ENCODE data around the gene UQCRC1. TPM values are rescaled to one million over a fixed set of nuclear protein-coding genes. Genes with fewer than 3 reads are reported as not detected.

UQCRC1 gene
- total RNA-seq, 1 donor from 2014 or later: 288 TPM

DNA sequence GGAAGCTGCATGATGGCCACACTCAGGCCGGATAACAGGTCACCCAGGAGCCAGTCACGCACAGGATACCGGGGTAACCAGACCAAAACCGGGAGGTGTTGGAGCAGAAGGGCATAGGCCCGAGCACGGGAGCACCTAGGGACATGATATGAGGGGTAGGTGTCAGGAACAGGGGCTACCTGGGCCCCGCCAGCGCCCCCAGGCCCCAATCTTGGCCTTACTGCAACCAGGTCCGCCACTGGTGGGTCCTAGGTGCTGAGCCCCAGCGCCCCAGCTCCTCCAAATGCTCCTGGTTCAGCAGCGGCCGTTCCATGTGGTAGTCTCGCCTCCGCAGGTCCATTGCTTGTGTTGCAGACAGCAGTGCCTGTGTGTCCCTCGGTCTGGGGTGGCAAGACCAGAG is 23.8 kb upstream of the UQCRC1 start:
- no peak for DNase-seq

DNA sequence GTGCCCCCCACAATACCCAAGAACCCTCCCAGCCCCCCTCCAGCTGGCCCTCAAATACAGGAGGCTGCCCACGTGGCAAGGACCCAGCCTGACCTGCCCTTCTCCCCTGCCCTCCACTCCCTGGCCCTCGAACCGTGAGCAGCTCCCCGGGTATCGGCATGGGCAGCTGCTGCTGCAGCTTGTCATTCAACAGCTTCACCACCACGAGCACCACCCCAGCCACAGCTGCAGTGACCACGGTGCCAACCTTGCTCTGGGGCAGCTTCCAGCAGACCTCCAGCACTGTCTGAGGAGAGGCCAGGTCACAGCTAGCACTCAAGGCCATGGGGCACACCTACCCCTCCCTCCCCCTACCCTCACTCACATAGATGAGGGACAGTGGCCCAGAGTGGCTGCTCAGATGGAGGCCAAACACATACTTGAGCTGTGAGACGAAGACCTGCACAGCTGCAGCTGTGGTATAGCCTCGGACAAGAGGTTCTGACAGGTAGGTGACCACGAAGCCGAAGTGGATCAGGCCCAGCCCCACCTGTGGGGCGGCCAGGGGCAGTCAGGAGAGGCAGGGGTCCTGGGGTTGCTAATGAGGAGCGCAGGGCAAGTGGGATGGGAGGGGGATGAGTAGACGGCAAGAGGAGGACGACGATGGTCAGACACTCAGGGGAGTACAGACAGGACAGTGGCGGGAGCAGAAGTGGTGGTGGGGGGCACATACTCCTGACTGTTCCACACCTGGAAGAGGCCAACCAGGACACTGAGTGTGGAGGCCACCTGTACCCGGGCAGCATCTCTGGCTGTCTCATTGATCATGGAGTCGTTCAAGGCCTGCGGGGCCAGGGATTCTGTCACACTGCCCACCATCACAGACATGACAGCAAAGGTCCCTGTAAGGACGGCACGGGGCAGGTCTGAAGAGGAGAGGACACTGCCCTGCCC is 22.3 kb upstream of the UQCRC1 start:
- DNase-seq: no peak

DNA sequence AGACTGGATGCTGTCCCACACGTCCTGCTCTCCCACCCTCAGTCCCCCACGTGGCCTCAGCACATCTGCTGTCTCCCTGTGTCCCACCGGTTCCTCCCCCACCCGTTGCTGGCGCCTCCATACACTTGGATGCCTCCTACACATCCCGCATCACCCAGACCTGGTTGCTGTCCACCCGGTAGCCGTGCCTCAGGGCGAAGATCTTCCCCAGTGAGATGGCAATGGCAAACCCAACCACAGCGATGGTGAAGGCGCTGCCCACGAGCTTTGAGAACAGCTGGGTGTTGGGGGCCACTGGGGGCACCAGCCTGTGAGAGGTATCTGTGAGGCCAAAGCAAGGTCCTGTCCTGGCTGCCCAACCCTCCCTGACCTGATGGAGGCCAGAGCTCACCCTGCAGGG is 21.4 kb upstream of the UQCRC1 start:
- DNase-seq: no peak

DNA sequence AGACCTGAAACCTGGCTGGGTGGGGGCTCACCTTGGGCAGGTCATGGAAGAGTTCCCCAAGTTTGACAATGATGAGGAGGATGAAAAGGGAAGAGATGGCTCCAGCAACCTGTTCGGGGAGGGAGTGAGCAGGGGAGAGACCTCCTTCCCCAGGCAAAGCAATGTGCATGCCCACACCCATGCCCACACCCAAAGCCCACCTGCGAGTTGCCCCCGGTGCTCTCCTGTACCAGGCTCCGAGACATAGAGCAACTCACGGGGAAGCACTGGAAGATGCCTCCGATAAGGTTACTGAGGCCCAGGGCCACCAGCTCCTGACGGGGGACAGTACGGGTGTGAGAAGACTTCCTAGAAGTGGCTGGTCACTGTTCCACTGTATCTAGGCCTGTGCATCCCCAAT is 21.0 kb upstream of the UQCRC1 start:
- no peak for DNase-seq

DNA sequence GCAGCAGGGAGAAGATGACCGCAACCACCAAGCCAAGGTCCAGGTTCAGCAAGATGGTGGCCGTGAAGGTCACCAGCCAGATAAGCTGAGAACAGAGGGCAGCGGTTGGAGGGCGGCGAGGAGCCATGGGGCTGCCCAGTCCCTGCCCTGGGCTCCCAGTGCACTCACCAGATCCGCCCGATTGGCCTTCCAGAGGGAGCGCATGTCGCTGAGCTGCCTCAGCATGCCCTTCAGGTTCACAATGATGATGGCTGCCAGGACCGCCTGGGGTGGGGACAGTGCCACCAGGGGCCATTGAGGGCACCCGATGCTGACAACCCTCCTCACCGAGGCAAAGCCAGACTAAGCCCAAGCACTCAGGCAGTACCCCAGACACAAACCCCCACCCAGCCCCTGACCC is 20.4 kb upstream of the UQCRC1 start:
- no peak for DNase-seq

DNA sequence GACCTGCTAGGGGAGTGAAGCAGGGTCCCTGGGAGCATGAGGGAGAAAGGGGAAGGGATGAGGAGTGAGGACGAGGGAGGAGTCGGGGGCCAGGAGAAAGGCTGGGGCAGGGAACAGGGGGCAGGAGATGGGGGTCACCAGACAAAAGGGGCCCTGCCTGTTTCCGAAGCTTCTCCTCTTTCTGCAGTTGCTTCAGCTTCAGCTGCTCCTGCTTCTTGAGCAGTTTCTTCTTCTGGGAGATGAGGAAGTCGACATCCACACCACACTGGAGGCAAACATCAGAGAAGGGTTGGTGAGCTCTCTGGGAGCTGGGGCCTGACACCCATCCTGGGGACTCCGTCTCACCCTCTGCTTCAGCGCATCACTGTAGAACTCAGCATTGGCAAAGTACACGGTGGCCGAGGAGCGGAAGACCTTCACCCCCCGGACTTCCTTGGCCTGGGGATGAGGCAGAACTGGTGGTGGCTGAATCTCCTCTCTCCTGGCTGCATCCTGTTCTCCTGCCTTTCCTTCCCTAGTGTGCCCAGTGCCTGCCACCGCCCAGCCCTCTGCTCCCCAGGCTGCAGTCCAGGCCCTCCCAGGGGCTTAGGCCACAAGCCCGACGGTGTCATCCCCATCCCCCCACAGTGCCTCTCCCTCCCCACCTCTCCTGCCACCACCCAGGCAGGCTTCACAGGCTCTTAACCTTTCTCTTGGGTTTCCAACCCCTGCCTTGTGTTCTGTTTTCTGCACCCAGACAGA is 19.0 kb upstream of the UQCRC1 start:
- DNase-seq: no peak

DNA sequence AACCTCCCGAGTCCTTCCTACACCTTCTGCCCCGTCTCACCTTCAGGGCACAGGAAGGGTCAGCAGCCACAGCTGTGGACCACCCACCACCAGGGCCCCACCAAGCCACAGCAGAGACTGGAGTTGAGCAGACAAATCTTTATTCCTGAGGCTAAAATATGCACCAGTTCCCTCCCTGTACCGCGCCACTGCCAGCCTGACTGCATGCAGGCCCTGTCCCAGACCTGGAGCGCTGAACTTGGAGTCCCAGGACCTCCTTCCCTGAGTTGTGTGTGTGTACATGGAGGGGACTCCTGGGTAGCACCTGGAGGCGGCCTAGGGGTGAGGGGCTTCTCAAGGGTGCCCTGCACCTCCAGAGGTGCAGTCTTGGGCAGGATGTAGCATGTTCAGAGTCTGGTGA is 16.2 kb upstream of the UQCRC1 start:
- DNase-seq: no peak

DNA sequence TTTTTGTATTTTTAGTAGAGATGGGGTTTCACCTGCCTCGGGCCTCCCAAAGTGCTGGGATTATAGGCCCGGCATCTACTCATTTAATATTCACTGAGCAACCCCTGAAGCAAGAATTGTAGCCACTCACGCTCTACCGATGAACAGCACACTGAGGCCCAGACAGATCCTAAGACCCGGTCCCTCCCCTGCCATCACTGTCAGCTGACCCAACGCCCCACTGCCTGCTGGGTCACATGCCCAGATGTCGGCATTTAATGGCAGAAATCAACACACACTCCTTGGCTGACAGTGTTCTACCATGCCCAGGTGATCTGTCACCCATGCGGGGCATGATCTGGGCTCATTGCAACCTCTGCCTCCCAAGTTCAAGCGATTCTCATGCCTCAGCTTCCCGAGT is 15.3 kb upstream of the UQCRC1 start:
- DNase-seq: no peak

DNA sequence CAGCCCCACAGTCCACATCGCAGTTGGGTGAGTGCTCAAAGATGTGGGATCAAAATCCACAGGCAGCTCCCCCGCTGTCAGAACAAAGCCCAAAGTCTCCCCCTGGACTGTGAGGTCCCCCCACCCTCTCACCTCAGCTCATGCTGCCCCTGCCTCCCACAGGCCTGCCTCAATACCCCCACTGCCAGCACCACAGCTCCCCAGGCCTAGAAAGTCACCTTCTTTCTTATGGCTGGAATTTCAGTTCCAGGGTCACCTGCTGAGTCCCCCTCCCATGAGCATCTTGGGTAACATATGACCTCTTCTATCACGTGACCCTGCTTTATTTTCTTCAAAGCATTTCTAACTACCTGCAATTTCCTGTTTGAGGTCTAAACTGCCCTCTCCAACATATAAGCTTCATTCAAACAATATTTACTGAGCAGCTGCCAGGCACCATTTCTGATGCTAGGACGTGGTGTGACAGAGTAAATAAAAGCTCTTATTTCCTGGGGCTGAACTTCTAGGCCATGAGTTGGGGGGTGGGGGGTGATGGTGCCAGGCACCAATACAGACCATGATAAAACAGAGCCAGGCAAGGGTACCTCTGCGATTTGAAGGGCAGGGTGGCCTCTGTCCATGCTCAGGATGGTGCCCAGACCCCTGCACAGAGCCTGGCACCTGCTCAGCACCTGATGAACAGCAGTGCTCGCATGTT is 14.6 kb upstream of the UQCRC1 start:
- DNase-seq: no peak

DNA sequence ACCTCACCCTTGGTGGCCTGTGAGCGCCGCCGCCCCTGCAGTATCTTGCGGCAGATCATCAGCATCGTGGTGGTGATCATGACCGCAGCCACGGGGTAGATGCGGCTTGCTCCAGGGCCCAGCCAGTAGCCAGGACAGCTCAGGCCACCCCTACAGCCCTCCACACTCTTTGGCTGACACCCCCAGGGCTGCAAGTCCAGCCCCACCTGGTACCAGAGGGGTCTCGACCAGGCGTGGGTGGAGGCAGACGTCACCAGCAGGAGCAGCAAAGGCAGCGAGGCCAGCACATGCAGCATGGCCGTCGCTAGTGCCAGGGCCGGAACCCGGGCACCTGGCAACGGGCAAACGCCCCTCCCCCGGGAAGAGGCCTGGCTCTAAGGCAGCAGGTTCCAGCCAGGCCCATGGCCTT is 12.0 kb upstream of the UQCRC1 start, which contains the start of gene TMEM89:
TSS of gene TMEM89 (minus strand) at position 309 of the 409 bp plus-strand sequence. CDS start at position 296, 13 bp downstream.
- no peak for DNase-seq

DNA sequence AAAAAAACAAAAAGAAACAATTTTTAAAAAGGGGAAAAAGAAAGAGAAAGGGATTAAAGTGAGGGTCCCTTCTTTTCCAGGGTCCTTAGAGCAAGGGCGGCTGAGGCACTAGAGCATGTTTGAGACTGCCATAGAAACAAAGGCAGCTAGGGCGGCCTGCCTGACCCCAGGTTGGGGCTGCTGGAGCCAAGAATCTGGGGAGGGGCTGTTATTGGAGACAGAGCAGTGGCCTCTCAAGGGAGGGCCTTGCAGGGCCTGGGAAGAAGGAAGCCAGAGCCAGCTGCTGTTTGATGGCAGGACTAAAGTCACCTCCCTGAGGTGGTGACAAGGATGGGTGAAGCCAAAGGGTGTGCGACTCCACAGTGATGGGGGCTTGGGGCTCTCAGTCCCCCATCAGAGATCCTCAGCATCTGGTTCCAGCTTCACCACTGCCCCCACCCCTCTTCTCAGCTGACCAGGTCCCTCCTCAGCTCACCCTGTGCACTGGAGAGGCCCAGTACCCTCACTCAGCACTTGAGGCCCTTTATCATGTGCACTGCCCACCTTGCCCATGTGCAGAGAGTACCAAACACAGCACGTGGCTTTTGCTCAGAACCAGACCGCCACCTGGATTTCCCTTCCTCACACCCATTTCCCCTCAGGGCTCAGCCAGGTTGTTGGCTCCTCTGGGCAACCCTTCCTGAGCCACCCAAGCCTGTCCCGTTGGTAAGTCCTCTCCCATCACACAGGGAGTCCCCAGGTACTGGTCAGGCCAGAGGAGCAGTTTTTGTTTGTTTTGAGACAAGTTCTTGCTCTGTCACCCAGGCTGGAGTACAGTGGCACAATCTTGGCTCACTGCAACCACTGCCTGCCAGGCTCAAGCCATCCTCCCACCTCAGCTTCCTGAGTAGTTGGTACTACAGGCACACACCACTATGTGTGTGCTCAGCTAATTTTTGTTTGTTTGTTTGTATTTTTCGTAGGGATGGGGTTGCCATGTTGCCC is 10.4 kb upstream of the UQCRC1 start:
- no peak for DNase-seq

DNA sequence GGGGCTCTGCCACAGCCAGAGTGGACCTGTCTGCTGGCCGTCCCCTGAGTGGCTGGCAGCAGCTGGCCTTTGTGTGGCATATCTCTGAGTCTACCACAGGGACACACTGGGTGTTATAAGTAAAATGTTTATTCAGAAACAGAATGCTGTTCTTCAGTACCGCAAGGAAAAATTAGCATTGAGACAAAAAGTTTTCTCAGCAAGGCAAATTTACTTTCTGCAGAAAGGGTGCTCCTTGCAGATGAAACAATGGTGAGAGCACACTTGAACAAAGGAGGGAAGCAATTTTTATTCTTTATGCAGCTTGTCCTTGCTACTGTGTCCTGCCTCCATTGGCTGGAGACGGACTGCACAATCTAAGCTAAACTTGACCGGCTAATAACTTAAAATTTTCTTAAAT is 8.1 kb upstream of the UQCRC1 start:
- no peak for DNase-seq

DNA sequence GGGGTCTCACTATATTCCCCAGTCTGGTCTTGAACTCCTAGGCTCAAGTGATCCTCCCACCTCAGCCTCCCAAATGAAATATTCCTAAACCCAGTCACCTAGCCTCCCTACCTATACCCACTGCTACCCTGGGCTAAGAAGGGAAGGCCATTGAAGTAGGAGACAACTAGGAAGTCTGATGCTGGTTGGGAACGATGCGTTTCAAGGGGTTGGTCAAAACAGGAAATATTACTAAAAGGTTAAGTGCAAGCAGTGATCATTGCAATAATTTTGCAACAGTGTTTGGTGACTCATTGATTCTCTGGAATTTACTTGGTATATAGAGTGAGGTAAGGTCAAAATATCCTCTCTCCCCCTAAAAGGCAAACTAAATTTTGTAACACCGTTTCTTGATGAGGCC is 4.6 kb upstream of the UQCRC1 start:
- peak; percentile 55 for DNase-seq

DNA sequence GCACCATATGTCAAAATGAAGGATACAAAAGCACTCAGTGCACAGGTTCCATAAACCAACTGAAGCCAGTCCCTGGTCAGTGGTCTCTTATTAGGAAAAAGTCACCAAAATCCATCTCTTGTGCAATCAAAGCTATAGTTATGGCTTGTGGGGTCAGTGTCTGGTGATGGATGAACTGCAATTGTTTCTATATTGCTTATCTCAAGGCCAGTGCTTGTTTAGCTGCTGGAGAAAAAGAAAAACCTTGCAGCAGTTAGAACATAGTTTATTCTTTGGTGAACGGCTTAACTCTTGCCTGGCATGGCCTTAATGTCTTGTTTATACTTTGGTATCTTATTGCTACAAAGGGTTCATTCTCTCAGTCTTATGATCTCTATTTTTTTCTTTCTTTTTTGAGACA is 2.9 kb upstream of the UQCRC1 start:
- no peak for DNase-seq

DNA sequence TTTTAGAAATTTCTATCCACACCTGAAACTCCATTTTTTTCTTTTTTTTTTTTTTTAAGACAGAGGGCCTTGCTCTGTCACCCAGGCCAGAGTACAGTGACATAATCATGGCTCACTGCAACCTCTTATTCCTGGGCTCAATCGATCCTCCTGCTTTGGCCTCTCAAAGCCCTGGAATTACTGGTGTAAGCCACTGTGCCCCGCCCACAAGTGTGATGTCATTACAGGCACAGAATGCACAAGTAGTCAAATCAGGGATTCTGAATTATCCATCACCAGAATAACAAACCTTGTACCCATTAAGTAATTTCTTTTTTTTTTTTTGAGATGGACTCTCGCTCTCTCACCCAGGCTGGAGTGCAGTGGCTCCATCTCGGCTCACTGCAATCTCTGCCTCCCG is 1.9 kb downstream of the UQCRC1 start:
- DNase-seq: peak; percentile 21

DNA sequence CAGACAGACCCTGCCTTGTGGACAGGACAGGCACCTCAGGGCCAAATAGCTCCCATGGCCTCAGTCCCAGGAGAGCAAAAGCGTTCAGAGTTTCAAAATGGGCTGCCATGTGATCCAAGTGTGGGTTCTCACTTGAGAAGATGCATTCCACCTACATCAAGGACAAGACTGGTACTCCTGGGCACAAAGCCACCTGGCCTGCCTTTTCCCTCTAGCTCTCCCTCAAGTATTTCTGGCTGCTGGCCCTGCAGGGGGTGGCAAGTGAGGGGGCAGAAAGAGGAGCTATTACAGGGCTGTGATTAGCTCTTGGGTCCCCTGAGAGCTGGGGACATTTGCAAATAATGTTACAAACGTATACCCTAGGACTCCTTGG is 7.8 kb downstream of the UQCRC1 start:
- DNase-seq: no peak

DNA sequence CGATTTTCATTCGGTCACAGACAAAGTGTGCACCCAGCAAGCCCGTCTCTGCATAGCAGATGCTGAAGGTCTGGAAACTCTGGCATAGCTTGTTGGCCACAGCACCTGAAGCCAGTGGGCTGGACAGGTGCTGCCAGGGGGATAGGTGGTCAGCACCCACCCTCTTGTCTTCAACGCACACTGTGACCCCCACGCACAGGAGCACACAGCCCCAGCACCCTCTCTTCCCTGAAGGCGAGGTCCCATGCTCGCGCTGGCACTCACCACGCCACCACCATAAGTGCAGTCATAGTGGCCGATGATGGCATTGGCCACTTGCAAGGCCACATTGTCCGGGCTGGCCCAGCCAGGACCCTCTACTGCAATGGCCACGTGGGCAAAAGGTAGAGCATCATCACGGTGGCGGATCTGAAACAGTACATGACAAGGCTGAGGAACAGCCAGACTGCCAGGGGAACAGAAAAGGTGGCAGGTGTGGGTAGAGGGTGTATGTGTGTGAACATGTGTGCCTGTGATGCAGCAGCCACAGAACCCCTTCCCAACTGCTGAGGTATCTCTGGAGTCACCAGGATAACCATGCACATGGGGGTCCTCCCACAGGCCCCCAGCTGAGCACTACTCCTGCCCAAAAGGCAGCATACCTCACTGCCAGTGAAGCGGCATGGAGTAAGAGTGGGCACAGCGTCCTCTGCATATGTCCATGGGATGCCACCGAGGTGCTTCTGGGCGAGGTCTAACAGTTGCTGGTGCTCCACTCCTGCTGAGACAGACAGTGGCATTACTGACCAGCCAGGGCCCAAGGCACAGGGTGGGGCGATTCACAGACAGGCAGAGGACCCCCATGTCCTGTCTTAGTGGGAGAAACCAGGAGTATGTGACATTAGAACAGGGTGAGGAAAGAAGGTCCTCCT is 8.5 kb downstream of the UQCRC1 start:
- DNase-seq: no peak

DNA sequence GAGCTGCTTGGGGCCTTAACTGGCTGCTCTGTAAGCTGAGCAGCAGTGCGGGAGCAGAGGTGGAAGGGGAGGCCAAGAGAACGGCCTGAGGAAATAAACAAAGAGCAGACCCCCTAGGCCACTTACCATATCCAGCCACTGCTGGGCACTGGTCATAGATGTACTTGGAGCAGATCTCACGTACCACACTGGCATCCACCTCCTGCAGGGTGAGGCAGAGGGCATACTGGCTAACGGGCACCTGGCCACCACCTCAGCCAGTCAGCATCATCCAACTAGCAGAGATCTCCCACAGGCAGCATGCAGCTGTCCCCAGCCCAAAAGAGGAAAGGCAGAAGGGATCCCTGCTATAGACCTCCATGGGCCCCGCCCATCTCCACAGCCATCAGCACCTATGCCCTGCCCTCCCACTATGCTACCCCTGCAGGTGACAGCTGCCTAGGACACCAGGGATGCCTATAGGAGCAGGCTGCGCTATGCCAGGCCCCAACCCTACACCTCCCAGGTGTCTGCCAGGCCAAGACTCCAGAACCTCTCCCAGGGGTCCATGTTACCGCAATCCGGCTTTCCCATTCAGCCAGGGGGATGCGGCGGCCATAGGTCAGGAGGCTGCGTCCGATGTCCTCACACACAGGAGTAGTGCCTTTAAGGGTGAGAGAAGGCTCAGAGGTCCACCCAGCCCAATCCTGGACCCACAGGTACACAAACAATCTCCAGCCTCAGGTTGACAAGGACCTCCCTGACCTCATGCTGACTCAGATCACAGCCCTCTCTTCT is 9.7 kb downstream of the UQCRC1 start:
- no peak for DNase-seq

DNA sequence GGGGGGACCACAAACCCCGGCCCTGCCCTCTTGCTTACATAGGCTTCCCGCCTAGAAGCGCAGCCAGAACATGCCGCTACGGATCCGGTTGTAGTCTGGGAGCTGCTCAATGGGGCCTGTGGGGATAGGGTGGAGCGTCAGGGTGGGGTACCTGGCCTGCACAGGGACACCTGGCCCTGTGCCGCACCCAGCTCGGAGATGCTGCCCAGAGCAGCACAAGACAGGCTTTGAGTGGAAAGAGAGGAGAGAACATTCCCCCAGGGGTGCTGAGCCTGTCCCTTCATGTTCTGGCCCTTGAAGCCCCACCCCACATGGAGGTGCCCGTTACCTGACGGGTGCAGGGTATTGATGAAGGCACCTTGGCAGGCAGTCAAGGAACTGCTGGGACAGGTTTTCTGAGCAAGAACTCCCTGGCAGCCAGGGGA is 10.4 kb downstream of the UQCRC1 start:
- DNase-seq: no peak

All from dermis blood vessel endothelial cell (primary cell).